Stimulated activated memory B cell treated with anti-CD40 and anti-IgM and Interleukin-4, amounts not matched to agents 10 μg/mL and 1 μg/mL and 100 μg/mL, for 72 hours (primary cell): ENCODE results near the gene SGCB.
A peak's percentile ranks its signal among the peaks of the same experiment; 100 is the strongest.
"Not testable (repeated sequence)": the region's sequence is repeated elsewhere in the genome, so short reads cannot be mapped to it uniquely, and the experiment has no call there.

Experiments used
- ATAC-seq: fragments of 150-1000 bp; cut with Tn5 transposase; 2 replicates; pipeline ENCODE4 v1.10.0; 2021
- H3K27ac Mint-ChIP-seq: one replicate; pipeline ENCODE4 v1.8.0; 2022; ENCODE audit warnings: mild to moderate bottlenecking, mixed read lengths
- H3K27me3 Mint-ChIP-seq: one replicate; pipeline ENCODE4 v1.8.0; 2022; ENCODE audit warnings: mixed read lengths
- H3K36me3 Mint-ChIP-seq: one replicate; pipeline ENCODE4 v1.8.0; 2022; ENCODE audit warnings: mixed read lengths
- H3K4me1 Mint-ChIP-seq: one replicate; pipeline ENCODE4 v1.8.0; 2022; ENCODE audit warnings: mixed read lengths
- H3K4me3 Mint-ChIP-seq: one replicate; pipeline ENCODE4 v1.8.0; 2022; ENCODE audit warnings: mild to moderate bottlenecking, moderate library complexity, mixed read lengths
- H3K9me3 Mint-ChIP-seq: one replicate; pipeline ENCODE4 v1.8.0; 2022; ENCODE audit warnings: mixed read lengths

The SGCB gene

DNA sequence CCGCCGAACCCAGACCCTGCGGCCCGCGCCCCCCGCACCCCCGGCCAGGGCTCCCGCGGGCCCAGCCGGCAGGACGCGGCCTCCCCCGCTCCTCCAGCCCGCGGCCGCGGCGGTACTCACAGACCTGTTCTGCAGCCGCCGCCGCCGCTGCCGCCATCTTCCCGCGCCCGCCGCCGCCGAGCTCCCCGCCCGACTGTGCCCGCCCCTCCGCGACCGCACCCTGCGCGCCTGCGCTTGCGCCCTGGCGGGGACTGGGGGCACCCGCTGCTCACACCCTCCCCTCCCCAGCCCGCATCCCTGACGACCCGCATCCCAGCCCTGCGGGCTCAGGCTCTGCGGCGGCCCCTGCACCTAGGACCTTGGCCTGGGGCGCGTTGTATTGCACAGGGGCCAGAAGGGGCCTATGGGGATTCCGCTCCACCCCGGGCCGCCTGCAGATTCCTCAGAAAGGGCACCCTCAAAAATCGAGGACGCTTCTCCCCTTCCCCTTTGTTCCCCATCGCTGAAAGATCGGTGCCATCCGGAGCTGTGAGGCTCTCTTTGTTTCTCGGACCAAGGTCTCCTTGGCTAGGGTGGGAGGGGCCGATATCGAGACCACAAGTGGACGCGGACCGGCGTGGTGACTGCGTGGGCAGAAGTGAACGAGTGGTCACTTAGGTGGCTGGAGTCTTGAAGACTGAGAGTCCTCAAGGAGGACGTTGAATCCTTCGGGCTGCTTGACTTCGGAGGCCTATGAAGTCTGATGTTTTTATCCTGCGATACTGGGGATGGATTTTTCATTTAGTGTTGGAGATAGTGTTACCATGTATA, at the start of gene SGCB:
TSS of gene SGCB (minus strand) at position 197 of the 810 bp plus-strand sequence. CDS start at position 157, 40 bp downstream.
- H3K36me3 Mint-ChIP-seq: no peaks in the 10 kb centered on the region
- H3K4me3 Mint-ChIP-seq: peak within 1 kb of the TSS; percentile 81
- H3K4me1 Mint-ChIP-seq: peaks cover 30% of the 10 kb centered on the region
- ATAC-seq: peak; percentile 95
- no peaks in the 10 kb centered on the region for H3K9me3 Mint-ChIP-seq
- H3K27me3 Mint-ChIP-seq: peaks cover 14% of the 10 kb centered on the region
- H3K27ac Mint-ChIP-seq: peak within 1 kb of the TSS; percentile 61

DNA sequence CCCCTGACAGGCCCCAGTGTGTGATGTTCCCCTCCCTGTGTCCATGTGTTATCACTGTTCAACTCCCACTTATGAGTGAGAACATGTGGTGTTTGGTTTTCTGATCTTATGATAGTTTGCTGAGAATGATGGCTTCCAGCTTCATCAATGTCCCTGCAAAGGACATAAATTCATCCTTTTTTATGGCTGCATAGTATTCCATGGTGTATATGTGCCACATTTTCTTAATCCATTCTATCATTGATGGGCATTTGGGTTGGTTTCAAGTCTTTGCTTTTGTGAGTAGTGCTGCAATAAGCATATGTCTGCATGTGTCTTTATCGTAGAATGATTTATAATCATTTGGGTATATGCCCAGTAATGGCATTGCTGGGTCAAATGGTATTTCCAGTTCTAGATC, 48.3 kb upstream of the SGCB start:
- ATAC-seq, H3K4me3 Mint-ChIP-seq, H3K27ac Mint-ChIP-seq: not testable (repeated sequence)

DNA sequence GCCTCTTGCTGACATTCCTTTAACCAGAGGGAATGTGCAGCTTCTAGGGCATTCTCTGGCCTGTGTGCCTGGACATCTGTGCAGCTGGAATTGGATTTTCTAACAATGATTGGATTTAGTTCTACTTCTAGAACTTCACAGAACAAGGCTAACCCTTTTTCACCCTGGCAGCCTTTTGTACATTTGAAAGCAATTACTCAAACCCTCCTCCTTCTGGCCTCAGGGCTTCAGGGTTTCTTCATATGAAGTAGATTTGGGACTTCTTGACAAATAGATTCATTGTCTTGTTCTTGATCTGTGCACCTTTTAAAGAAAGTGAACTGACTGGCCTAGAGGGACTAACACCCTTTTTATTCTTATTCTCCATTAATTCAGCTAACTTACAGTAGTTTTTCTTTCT, 43.1 kb upstream of the SGCB start:
- Mint-ChIP-seq H3K9me3 (peaks cover 4% of the 10 kb centered on the region), H3K4me1 (no peaks in the 10 kb centered on the region), H3K27ac (no peak overlapping the region), H3K4me3 (no peak overlapping the region), H3K36me3 (no peaks in the 10 kb centered on the region), H3K27me3 (peaks cover 28% of the 10 kb centered on the region)
- ATAC-seq: no peak

More for the DNA sequence above, 48.3 kb upstream of the SGCB start:
- H3K27me3 Mint-ChIP-seq: peaks cover 23% of the 10 kb centered on the region
- not testable (repeated sequence) for H3K36me3 Mint-ChIP-seq, H3K4me1 Mint-ChIP-seq, H3K9me3 Mint-ChIP-seq

DNA sequence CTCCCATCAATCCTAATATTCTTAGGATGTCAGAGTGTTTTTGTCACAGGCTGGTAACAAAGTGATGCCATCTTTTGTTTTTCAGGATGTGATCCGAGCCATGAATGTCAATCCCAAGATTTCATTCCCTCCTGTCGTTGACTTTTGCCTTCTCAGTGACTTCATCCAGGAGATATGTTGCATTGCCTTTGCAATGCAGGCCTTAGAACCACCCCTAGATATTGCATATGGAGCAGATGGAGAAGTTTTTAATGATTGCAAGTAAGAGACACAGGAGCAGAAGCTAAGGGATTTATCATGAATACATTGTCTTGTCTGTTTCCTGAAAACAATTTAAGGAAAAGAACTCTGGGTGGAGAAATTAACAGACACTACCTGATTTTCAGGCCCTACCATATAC, 41.6 kb upstream of the SGCB start:
- H3K4me3 Mint-ChIP-seq: no peak overlapping the region
- H3K4me1 Mint-ChIP-seq: no peaks in the 10 kb centered on the region
- ATAC-seq: no peak
- peaks cover 3% of the 10 kb centered on the region for H3K9me3 Mint-ChIP-seq
- H3K27ac Mint-ChIP-seq: no peak overlapping the region
- H3K27me3 Mint-ChIP-seq: peaks cover 42% of the 10 kb centered on the region
- no peaks in the 10 kb centered on the region for H3K36me3 Mint-ChIP-seq

- Mint-ChIP-seq H3K4me3 (no peak overlapping the region), H3K27me3 (peaks cover 34% of the 10 kb centered on the region)
Measured at GRCh38 chr4:52076731-52077130, 38.6 kb upstream of the SGCB start.

DNA sequence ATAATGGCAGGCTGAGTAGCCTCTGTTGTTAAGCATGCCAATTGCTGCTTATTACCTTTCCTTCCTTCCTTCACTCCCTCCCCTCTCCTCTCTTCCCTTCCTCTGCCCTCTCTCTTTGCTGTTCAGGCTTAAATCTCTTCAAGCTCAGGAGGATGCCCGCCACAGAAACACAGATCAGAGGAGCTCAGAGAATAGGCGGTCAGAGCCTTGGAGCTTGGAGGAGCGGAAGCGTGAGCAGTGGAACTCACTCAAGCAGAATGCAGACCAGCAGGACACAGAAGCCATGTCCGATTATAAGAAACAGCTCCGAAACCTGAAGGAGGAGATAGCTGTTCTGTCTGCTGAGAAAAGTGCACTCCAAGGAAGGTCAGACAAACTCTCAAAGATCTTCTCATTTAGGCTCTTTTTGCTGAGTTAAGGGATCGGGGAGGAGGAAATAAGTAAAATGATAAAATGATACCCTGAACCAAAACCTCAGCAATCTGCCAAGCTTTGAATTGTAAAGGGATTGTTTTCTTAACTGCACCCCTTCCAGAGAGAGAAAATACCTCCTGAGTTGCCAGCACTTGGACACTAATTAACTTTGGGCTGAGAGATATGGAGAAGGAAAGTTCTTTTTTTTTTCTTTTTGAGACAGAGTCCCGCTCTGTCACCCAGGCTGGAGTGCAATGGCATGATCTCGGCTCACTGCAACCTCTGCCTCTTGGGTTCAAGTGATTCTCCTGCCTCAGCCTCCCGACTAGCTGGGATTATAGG, 33.9 kb upstream of the SGCB start:
- H3K4me1 Mint-ChIP-seq: no peaks in the 10 kb centered on the region
- no peaks in the 10 kb centered on the region for H3K36me3 Mint-ChIP-seq
- no peak overlapping the region for H3K27ac Mint-ChIP-seq
- H3K9me3 Mint-ChIP-seq: peaks cover 3% of the 10 kb centered on the region
- no peak for ATAC-seq
- H3K27me3 Mint-ChIP-seq: peaks cover 62% of the 10 kb centered on the region
- no peak overlapping the region for H3K4me3 Mint-ChIP-seq

More at GRCh38 chr4:52076731-52077130, 38.6 kb upstream of the SGCB start:
- Mint-ChIP-seq H3K36me3 (no peaks in the 10 kb centered on the region), H3K27ac (no peak overlapping the region), H3K4me1 (no peaks in the 10 kb centered on the region), H3K9me3 (peaks cover 3% of the 10 kb centered on the region)
- no peak for ATAC-seq

DNA sequence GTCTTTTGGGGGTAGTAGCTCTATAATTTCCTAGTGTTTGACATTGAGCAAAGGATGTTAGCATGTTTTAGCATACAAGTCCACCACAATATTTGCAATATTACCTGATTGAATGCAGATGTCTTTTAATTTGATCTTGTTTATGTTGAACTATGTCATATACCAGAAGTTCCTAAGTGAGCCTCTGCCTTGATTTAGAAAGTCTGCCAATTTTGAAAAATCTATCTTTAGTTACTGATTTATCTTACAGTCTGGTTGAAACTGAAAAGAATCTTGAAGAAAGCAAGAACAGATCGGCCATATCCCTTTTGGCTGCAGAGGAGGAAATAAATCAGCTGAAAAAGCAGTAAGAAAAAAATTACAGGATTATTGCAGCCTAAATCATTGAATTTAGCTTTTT, 31.5 kb upstream of the SGCB start:
- Mint-ChIP-seq H3K27ac (no peak overlapping the region), H3K4me1 (no peaks in the 10 kb centered on the region), H3K4me3 (no peak overlapping the region), H3K9me3 (peaks cover 3% of the 10 kb centered on the region), H3K36me3 (no peaks in the 10 kb centered on the region), H3K27me3 (peaks cover 51% of the 10 kb centered on the region)
- no peak for ATAC-seq

DNA sequence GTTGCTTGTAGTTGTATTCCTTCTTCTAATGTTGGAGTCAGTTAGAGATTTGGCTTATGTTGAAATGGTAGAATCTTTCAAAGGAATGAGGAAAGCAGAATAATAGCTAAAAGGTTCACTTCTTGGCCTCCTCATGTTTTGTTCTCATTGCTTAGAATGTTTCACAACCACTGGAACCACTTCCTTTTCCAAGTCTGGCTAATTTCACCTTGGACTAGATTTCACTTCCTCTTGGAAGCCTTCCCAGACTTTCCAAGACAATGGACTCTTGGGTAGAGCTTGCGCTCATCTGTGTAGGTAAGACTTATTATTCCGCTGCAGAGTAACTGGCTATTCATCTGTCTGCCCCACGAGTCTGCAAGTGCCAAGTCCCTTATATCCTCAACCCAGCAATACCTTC, 21.3 kb upstream of the SGCB start:
- Mint-ChIP-seq H3K9me3 (no peaks in the 10 kb centered on the region), H3K4me1 (no peaks in the 10 kb centered on the region), H3K4me3 (no peak overlapping the region), H3K36me3 (no peaks in the 10 kb centered on the region), H3K27me3 (peaks cover 21% of the 10 kb centered on the region), H3K27ac (no peak overlapping the region)
- no peak for ATAC-seq

- Mint-ChIP-seq H3K27me3 (peaks cover 31% of the 10 kb centered on the region), H3K9me3 (no peaks in the 10 kb centered on the region), H3K4me1 (no peaks in the 10 kb centered on the region), H3K36me3 (no peaks in the 10 kb centered on the region), H3K27ac (no peak overlapping the region), H3K4me3 (no peak overlapping the region)
- ATAC-seq: no peak
Measured at GRCh38 chr4:52058275-52058674, 20.2 kb upstream of the SGCB start.

DNA sequence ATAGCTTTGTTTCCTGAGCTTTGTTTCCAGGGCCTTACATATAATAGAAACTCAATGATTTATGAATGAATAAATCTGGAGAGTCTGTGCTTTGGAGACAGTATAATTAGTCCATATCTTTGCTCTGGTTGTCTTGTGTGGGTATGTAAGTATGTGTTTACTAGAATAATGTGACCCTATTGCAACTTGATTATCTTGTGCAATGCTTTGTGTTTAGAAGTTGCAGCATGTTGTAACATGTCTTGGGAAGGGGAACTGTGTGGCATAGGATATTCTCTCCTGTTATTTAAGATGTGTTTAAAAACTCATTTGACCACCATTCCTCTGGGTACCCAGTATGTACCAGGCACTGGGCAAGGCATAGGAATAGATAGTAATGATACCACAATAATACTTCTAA, 19.1 kb upstream of the SGCB start:
- Mint-ChIP-seq H3K9me3 (no peaks in the 10 kb centered on the region), H3K27me3 (peaks cover 40% of the 10 kb centered on the region), H3K27ac (no peak overlapping the region), H3K4me1 (peaks cover 5% of the 10 kb centered on the region), H3K36me3 (no peaks in the 10 kb centered on the region), H3K4me3 (no peak overlapping the region)
- ATAC-seq: no peak

- ATAC-seq: no peak
- Mint-ChIP-seq H3K9me3 (no peaks in the 10 kb centered on the region), H3K27ac (no peak overlapping the region), H3K4me3 (no peak overlapping the region), H3K27me3 (peaks cover 51% of the 10 kb centered on the region), H3K4me1 (peaks cover 13% of the 10 kb centered on the region), H3K36me3 (no peaks in the 10 kb centered on the region)
Measured at GRCh38 chr4:52054254-52054653, 16.2 kb upstream of the SGCB start.

GRCh38 chr4:52052475-52052780, 14.3 kb upstream of the SGCB start:
- peak; percentile 14 for ATAC-seq
- Mint-ChIP-seq H3K27ac (no peak overlapping the region), H3K9me3 (no peaks in the 10 kb centered on the region), H3K4me1 (peaks cover 13% of the 10 kb centered on the region), H3K4me3 (peak overlapping the region; percentile 77), H3K36me3 (no peaks in the 10 kb centered on the region), H3K27me3 (peaks cover 67% of the 10 kb centered on the region)

GRCh38 chr4:52051615-52052474, 13.7 kb upstream of the SGCB start:
- H3K4me3 Mint-ChIP-seq: peak overlapping the region; percentile 77
- ATAC-seq: peak; percentile 57
- H3K27ac Mint-ChIP-seq: no peak overlapping the region
- no peaks in the 10 kb centered on the region for H3K36me3 Mint-ChIP-seq
- H3K9me3 Mint-ChIP-seq: no peaks in the 10 kb centered on the region
- H3K4me1 Mint-ChIP-seq: peaks cover 13% of the 10 kb centered on the region
- H3K27me3 Mint-ChIP-seq: peaks cover 67% of the 10 kb centered on the region

- peaks cover 13% of the 10 kb centered on the region for H3K4me1 Mint-ChIP-seq
- H3K4me3 Mint-ChIP-seq: peak within 1 kb of the TSS; percentile 77
- H3K27me3 Mint-ChIP-seq: peaks cover 66% of the 10 kb centered on the region
- no peaks in the 10 kb centered on the region for H3K9me3 Mint-ChIP-seq
- no peak within 1 kb of the TSS for H3K27ac Mint-ChIP-seq
- peak; percentile 81 for ATAC-seq
- no peaks in the 10 kb centered on the region for H3K36me3 Mint-ChIP-seq
Measured at GRCh38 chr4:52051213-52051614, 13.1 kb upstream of the SGCB start, which contains the start of gene SPATA18. Gene SPATA18, plus strand, starts transcription at chr4:52051304. Its CDS starts 401 bp downstream, at chr4:52051705.

DNA sequence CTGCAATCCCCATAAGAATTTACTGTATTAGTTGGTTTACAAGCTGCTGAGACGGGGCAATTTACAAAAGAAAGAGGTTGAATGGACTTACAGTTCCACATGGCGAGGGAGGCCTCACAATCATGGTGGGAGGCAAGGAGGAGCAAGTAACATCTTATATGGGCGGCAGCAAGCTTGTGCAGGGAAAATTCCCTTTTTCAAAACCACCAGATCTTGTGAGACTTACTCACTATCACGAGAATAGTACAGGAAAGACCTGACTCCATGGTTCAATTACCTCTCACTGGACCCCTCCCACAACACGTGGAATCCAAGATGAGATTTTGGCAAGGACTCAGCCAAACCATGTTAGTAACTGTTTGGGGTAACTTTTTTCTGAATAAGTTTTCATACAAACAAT, 11.2 kb upstream of the SGCB start:
- Mint-ChIP-seq H3K36me3 (no peaks in the 10 kb centered on the region), H3K4me3 (no peak overlapping the region), H3K9me3 (no peaks in the 10 kb centered on the region), H3K27me3 (peaks cover 58% of the 10 kb centered on the region), H3K27ac (no peak overlapping the region), H3K4me1 (peaks cover 13% of the 10 kb centered on the region)
- ATAC-seq: no peak
